ENCODE measurements around the gene SIPA1L3.

GRCh38 chr19:37920591-37921450, 13.8 kb downstream of the SIPA1L3 start:
- TF ChIP-seq, protein P1, sequence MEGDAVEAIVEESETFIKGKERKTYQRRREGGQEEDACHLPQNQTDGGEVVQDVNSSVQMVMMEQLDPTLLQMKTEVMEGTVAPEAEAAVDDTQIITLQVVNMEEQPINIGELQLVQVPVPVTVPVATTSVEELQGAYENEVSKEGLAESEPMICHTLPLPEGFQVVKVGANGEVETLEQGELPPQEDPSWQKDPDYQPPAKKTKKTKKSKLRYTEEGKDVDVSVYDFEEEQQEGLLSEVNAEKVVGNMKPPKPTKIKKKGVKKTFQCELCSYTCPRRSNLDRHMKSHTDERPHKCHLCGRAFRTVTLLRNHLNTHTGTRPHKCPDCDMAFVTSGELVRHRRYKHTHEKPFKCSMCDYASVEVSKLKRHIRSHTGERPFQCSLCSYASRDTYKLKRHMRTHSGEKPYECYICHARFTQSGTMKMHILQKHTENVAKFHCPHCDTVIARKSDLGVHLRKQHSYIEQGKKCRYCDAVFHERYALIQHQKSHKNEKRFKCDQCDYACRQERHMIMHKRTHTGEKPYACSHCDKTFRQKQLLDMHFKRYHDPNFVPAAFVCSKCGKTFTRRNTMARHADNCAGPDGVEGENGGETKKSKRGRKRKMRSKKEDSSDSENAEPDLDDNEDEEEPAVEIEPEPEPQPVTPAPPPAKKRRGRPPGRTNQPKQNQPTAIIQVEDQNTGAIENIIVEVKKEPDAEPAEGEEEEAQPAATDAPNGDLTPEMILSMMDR (IDR thresholded peaks at IDR 0.05; ENCODE audit: poor library complexity, severe bottlenecking), result no peak
- TF ChIP-seq TAF1 (IDR thresholded peaks at IDR 0.05; ENCODE audit: low read depth), result no peak
- TF ChIP-seq EZH2 (IDR thresholded peaks at IDR 0.05; ENCODE audit: borderline replicate concordance, insufficient read depth, low read length, poor library complexity, severe bottlenecking), result no peak
- TF ChIP-seq REST (IDR thresholded peaks at IDR 0.05; ENCODE audit: borderline replicate concordance), result no peak
- no peak for TF ChIP-seq RAD21 (conservative IDR thresholded peaks at IDR 0.05)
- no peak for TF ChIP-seq POLR2AphosphoS5 (IDR thresholded peaks at IDR 0.05)

All from neural cell (in vitro differentiated cells).